Retinal pigment epithelial cell (primary cell): ENCODE data around the gene ZFYVE28.

Experiments used
- DNase-seq: peaks from one replicate; pipeline ENCODE4 v3.0.0-alpha.2; 2010; ENCODE audit warnings: low read depth
- H3K4me3 ChIP-seq: 2 replicates; pipeline ENCODE4 v1.5.1; 2011; ENCODE audit warnings: mild to moderate bottlenecking, low read length, control low read depth, moderate library complexity
- TF ChIP-seq, protein P1 (sequence below): conservative IDR thresholded peaks from 2 replicates; pipeline ENCODE4 v1.5.1; 2011; ENCODE audit warnings: low read depth, low read length, control low read depth, inconsistent platforms

ZFYVE28 gene

DNA sequence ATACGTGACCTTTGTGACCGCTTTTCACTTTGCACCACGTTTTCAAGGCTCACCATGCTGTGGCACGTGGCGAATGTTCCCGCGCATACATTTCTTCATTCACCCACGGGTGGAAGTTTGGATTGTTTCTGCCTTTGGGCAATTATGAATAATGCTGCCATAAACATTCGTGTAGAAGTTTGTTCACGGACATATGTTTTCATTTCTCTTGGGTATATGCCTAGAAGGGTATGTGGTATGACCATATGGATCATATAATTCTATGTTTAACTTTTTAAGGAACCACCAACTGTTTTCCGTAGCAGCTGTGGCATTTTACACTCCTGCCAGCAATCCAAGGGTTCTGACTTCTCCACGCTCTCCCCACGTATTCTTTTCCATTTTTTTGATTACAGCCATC is 95.6 kb downstream of the ZFYVE28 start:
- no peak for DNase-seq
- TF ChIP-seq, protein P1, sequence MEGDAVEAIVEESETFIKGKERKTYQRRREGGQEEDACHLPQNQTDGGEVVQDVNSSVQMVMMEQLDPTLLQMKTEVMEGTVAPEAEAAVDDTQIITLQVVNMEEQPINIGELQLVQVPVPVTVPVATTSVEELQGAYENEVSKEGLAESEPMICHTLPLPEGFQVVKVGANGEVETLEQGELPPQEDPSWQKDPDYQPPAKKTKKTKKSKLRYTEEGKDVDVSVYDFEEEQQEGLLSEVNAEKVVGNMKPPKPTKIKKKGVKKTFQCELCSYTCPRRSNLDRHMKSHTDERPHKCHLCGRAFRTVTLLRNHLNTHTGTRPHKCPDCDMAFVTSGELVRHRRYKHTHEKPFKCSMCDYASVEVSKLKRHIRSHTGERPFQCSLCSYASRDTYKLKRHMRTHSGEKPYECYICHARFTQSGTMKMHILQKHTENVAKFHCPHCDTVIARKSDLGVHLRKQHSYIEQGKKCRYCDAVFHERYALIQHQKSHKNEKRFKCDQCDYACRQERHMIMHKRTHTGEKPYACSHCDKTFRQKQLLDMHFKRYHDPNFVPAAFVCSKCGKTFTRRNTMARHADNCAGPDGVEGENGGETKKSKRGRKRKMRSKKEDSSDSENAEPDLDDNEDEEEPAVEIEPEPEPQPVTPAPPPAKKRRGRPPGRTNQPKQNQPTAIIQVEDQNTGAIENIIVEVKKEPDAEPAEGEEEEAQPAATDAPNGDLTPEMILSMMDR, result no peak

DNA sequence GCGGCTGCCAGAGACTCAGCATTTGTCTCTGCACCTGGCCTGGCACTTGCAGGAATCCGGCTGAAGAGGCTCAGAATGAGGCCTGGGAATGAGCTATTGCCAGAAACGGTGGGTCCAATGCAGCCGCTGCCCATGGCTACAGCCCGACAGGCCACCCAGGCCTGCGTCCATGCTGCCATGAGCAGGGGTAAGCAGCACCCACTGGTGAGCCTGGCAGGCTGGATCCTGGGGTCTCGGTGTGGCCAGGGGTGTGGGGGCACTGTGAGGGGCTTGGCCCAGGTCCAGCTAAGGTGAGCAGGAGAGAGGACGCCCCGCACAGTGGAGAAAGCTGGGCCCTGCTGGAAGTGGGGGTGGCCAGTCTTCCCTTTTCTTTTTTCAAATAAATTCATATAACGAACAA is 96.2 kb downstream of the ZFYVE28 start:
- no peak for DNase-seq
- no peak overlapping the region for H3K4me3 ChIP-seq
- TF ChIP-seq, protein P1, result no peak

More for the DNA sequence above, 95.6 kb downstream of the ZFYVE28 start:
- H3K4me3 ChIP-seq, result no peak overlapping the region

DNA sequence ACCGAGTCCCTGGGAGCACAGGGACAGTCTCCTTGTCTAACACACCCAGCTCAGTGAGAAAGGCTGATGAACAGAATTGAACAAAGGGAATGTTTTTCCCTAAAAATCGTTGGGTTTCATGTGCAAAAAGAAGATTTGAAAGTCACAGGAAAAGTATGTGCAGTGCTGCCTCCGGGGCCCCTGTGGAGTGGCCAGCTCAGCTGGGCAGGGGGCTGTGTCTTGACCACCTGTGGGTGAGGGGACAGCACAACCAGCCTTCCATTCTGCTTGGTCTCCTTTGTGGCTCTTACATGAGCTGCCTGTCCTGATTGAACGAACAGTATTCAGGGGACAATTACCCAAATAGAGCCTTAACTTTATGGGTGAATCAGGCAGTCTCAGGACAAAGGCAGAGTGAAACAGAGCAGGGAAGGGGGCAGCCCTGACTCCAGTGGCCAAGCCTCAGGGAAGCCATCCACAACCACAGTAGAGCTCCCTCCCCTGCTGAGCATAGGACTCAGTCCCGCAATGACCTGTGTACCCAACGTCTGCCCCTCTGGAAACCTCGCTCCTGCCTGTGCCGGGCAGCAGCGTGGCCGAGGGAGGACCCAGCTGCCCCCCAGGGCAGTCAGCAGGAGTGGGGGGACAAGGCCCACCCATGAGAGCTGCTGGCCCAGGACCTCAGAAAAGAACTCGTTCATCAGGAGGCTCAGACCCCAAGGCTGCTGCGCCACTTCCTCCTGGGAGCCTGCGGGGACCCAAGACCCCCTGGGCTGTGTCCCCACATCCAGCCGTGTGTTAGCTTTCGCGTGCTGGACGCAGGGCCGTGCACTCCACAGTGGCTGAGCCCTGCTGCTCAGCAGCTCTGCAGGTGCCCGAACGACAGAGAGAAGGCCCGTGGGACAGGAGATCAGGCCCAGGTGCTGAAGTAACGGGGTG is 96.9 kb downstream of the ZFYVE28 start:
- TF ChIP-seq, protein P1, result no peak
- no peak for DNase-seq
- H3K4me3 ChIP-seq, result no peak overlapping the region

DNA sequence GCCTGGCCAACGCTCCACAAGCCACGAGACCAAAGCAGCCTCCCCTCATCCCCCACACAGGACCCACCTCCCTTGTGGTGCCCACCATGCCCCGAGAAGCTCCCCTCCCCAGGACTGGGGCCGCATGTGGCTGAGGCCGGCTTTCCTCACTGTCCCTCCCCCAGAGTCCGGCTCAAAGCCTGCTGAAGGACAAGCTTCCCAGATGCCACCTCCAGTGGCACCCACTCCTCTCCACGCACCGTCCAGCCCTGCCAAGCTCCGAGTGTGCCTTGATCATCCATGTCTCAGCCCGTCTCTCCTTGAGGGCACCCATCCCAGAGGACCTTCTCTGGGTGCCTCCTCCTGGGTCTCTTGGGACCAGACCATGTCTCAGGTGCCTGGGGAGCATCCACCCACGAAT is 97.7 kb downstream of the ZFYVE28 start:
- no peak for DNase-seq
- H3K4me3 ChIP-seq, result no peak overlapping the region
- TF ChIP-seq, protein P1, result no peak

DNA sequence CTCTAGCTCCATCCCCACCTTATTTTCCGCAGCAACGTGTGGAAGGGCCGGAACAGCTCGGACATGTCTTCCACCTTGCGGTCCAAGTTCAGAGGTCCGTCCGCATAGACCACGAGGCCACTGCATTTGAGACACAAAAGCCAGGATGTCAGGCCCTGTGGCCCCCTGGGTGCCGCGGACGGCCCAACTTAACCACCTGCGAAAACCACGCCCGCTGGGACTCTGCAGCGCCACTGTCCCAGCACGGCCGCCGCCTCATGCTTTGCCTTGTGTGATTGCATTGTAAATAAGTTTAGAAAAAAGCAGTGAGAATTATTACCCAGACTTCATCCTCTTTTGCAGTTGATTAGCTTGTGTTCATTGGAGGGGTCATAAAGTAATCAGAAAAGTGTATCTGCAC is 98.3 kb downstream of the ZFYVE28 start:
- no peak overlapping the region for H3K4me3 ChIP-seq
- TF ChIP-seq, protein P1, result no peak
- DNase-seq, result no peak

DNA sequence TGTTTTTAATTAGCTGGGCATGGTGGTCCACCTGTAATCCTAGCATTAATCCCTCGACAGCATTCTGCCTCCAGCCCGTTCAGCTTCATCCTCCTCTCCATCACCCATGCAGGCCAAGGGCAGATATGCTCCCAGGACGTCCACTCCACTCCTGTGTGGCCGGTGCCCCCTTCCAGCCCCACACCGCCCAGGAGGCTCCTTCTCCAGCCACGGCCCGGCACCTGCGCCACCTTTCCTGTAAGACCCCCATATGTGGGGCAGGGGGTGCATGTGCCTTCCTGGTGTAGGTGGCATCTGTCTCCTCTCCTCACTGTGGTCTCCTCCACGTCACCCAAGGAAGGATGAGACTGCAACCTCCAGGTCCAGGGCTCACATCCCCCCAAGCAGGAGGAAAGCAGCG is 99.6 kb downstream of the ZFYVE28 start:
- no peak for DNase-seq
- no peak overlapping the region for H3K4me3 ChIP-seq
- TF ChIP-seq, protein P1, result no peak

DNA sequence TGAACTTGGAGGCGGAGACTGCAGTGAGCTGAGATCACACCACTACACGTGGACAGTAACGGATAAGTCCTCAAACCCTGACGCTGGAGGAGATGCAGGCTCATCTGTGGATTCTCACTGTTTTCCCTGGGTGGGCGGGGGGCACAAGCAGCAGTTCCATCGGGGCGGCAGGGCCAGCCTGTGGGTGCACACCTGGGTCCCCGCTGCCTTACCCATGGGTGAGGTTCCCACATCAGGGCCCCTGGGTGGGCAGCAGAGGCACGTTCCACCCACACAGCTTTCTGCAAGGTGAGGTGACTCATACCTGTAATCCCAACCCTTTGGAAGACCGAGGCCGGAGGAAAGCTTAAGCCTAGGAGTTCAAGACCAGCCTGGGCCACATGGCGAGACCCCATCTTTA is 100.0 kb downstream of the ZFYVE28 start:
- TF ChIP-seq, protein P1, result no peak
- no peak for DNase-seq
- no peak overlapping the region for H3K4me3 ChIP-seq
